H9 (cell line): ENCODE results near the gene PLSCR4. TPM values are rescaled to one million over a fixed set of nuclear protein-coding genes. Genes with fewer than 3 reads are reported as not detected.

ENCODE experiments used
- DNase-seq: peaks from one replicate; pipeline ENCODE4 v3.0.0-alpha.2; 2017
- H2AFZ ChIP-seq: one replicate; pipeline ENCODE4 v1.6.1; 2013; ENCODE audit warnings: mild to moderate bottlenecking, low read length, control low read depth, moderate library complexity
- H2AK5ac ChIP-seq: 2 replicates; pipeline ENCODE4 v1.6.1; 2013; ENCODE audit warnings: low read length, control low read depth, mixed read lengths; ENCODE audit not compliant: insufficient read length
- H2BK120ac ChIP-seq: one replicate; pipeline ENCODE4 v1.6.1; 2013; ENCODE audit warnings: low read depth, mild to moderate bottlenecking, low read length, control low read depth, inconsistent platforms; ENCODE audit not compliant: poor library complexity, severe bottlenecking
- H2BK12ac ChIP-seq: 2 replicates; pipeline ENCODE4 v1.6.1; 2013; ENCODE audit warnings: low read length, control low read depth, mixed read lengths, low read depth; ENCODE audit not compliant: insufficient read length
- H2BK15ac ChIP-seq: 2 replicates; pipeline ENCODE4 v1.6.1; 2013; ENCODE audit warnings: low read depth, low read length, control low read depth
- H2BK20ac ChIP-seq: one replicate; pipeline ENCODE4 v1.6.1; 2013; ENCODE audit warnings: low read depth, mild to moderate bottlenecking, low read length, control low read depth, inconsistent platforms; ENCODE audit not compliant: poor library complexity, severe bottlenecking
- H2BK5ac ChIP-seq: 2 replicates; pipeline ENCODE4 v1.6.1; 2013; ENCODE audit warnings: low read length, control low read depth, mixed read lengths; ENCODE audit not compliant: insufficient read length
- H3K14ac ChIP-seq: 2 replicates; pipeline ENCODE4 v1.6.1; 2013; ENCODE audit warnings: low read length, control low read depth; ENCODE audit not compliant: insufficient read depth
- H3K18ac ChIP-seq: 2 replicates; pipeline ENCODE4 v1.6.1; 2013; ENCODE audit warnings: low read depth, mild to moderate bottlenecking, mixed read lengths, low read length, control low read depth; ENCODE audit not compliant: insufficient read length
- H3K23ac ChIP-seq: 2 replicates; pipeline ENCODE4 v1.6.1; 2013; ENCODE audit warnings: low read length, control low read depth, mixed read lengths, low read depth; ENCODE audit not compliant: insufficient read length
- H3K23me2 ChIP-seq: 2 replicates; pipeline ENCODE4 v1.6.1; 2013; ENCODE audit warnings: low read depth, mild to moderate bottlenecking, mixed read lengths, low read length, control low read depth; ENCODE audit not compliant: insufficient read length, poor library complexity, severe bottlenecking
- H3K27ac ChIP-seq: 2 replicates; pipeline ENCODE4 v1.5.1; 2013; ENCODE audit warnings: low read length, control low read depth, mixed read lengths, low read depth; ENCODE audit not compliant: insufficient read length
- H3K27me3 ChIP-seq: 2 replicates; pipeline ENCODE4 v1.6.1; 2013; ENCODE audit warnings: low read length, control low read depth, inconsistent platforms; ENCODE audit not compliant: insufficient read depth
- H3K4ac ChIP-seq: 2 replicates; pipeline ENCODE4 v1.6.1; 2013; ENCODE audit warnings: low read depth, mild to moderate bottlenecking, control low read depth, inconsistent platforms, low read length, moderate library complexity
- H3K4me1 ChIP-seq: 2 replicates; pipeline ENCODE4 v1.6.1; 2013; ENCODE audit warnings: low read length, control low read depth, inconsistent platforms; ENCODE audit not compliant: insufficient read depth
- H3K4me2 ChIP-seq: 2 replicates; pipeline ENCODE4 v1.6.1; 2013; ENCODE audit warnings: low read length, control low read depth, mixed read lengths; ENCODE audit not compliant: insufficient read length, insufficient read depth
- H3K56ac ChIP-seq: 2 replicates; pipeline ENCODE4 v1.6.1; 2013; ENCODE audit warnings: low read depth, mild to moderate bottlenecking, mixed read lengths, low read length, control low read depth; ENCODE audit not compliant: insufficient read length
- H3K79me1 ChIP-seq: 2 replicates; pipeline ENCODE4 v1.6.1; 2013; ENCODE audit warnings: low read depth, mild to moderate bottlenecking, moderate library complexity, low read length, control low read depth, inconsistent platforms; ENCODE audit not compliant: insufficient read depth, poor library complexity, severe bottlenecking
- H3K79me2 ChIP-seq: 2 replicates; pipeline ENCODE4 v1.6.1; 2013; ENCODE audit warnings: low read length, control low read depth, inconsistent platforms; ENCODE audit not compliant: insufficient read depth
- H3K9ac ChIP-seq: 2 replicates; pipeline ENCODE4 v1.6.1; 2013; ENCODE audit warnings: low read length, control low read depth, mixed read lengths; ENCODE audit not compliant: insufficient read length; ENCODE audit errors: extremely low read depth
- H3K9me3 ChIP-seq: one replicate; pipeline ENCODE4 v1.6.1; 2013; ENCODE audit warnings: low read depth, low read length, inconsistent platforms; ENCODE audit not compliant: control insufficient read depth
- H3T11ph ChIP-seq: one replicate; pipeline ENCODE4 v1.6.1; 2013; ENCODE audit warnings: mild to moderate bottlenecking, low read length, control low read depth, inconsistent platforms
- H4K20me1 ChIP-seq: one replicate; pipeline ENCODE4 v1.6.1; 2013; ENCODE audit not compliant: control insufficient read depth, insufficient read length, insufficient read depth
- H4K5ac ChIP-seq: 2 replicates; pipeline ENCODE4 v1.6.1; 2013; ENCODE audit warnings: low read depth, mild to moderate bottlenecking, mixed read lengths, low read length, control low read depth; ENCODE audit not compliant: insufficient read length
- H4K8ac ChIP-seq: replicated peaks from 2 replicates; pipeline ENCODE4 v1.6.1; 2013; ENCODE audit warnings: low read length, control low read depth, mixed read lengths, low read depth; ENCODE audit not compliant: insufficient read length
- H4K91ac ChIP-seq: 2 replicates; pipeline ENCODE4 v1.6.1; 2013; ENCODE audit warnings: low read depth, mild to moderate bottlenecking, moderate library complexity, mixed read lengths, low read length, control low read depth; ENCODE audit not compliant: insufficient read length
- H3K27ac Mint-ChIP-seq, 3 experiments: 2 replicates in 2 of 3; 3 replicates in 1 of 3; pipeline ENCODE4 v1.8.0; 2020 to 2021; ENCODE audit warnings: mixed read lengths in 3 of 3, mild to moderate bottlenecking in 1 of 3, moderate library complexity in 1 of 3
- H3K27me3 Mint-ChIP-seq: 2 replicates; pipeline ENCODE4 v1.8.0; 2021; ENCODE audit warnings: low read depth, mild to moderate bottlenecking, moderate library complexity, mixed read lengths
- H3K36me3 Mint-ChIP-seq, 3 experiments: 2 replicates in 2 of 3; 3 replicates in 1 of 3; pipeline ENCODE4 v1.8.0; 2020 to 2021; ENCODE audit warnings: low read depth in 3 of 3, mixed read lengths in 3 of 3; ENCODE audit not compliant: insufficient read depth in 1 of 3
- H3K4me1 Mint-ChIP-seq, 2 experiments: 2 replicates each; pipeline ENCODE4 v1.8.0; 2020; ENCODE audit warnings: mixed read lengths in 2 of 2
- H3K4me3 Mint-ChIP-seq, 2 experiments: 2 replicates in 1 of 2; 3 replicates in 1 of 2; pipeline ENCODE4 v1.8.0; 2020 to 2021; ENCODE audit warnings: mild to moderate bottlenecking in 2 of 2, mixed read lengths in 2 of 2, moderate library complexity in 1 of 2
- H3K9me3 Mint-ChIP-seq, 2 experiments: 2 replicates in 1 of 2; 3 replicates in 1 of 2; pipeline ENCODE4 v1.8.0; 2020; ENCODE audit warnings: mild to moderate bottlenecking in 2 of 2, mixed read lengths in 2 of 2, moderate library complexity in 1 of 2
- CTCF ChIP-seq: fragments of 200-600 bp; sonication (generic); conservative IDR thresholded peaks from 3 replicates; pipeline ENCODE4 v1.8.0; 2021; ENCODE audit warnings: antibody characterized with exemption, mild to moderate bottlenecking
- total RNA-seq: library from RNA; stranded (reverse); gene quantifications from 2 replicates; pipeline ENCODE4 v1.2.1, GENCODE V29; 2021

Gene PLSCR4
- total RNA-seq, 1 experiment from 2014 or later = 1.2 TPM

GRCh38 chr3:146271180-146271579 is 20.3 kb upstream of the PLSCR4 start:
- no peaks in the 10 kb centered on the region for H3K9me3 ChIP-seq
- no peak overlapping the region for H3K14ac ChIP-seq
- Mint-ChIP-seq H3K27me3 (no peaks in the 10 kb centered on the region), H3K4me3 (no peak overlapping the region), H3K27ac (no peak overlapping the region), H3K4me1 (peaks cover 10 to 15% of the 10 kb centered on the region in 2 experiments), H3K36me3 (no peaks in the 10 kb centered on the region; a peak in 1 of 7 replicates), H3K9me3 (no peaks in the 10 kb centered on the region)
- H2BK12ac ChIP-seq = no peak overlapping the region
- H3K56ac ChIP-seq = no peak overlapping the region
- H4K8ac ChIP-seq = no peak overlapping the region
- H3K4ac ChIP-seq = no peak overlapping the region
- H3K23me2 ChIP-seq = no peaks in the 10 kb centered on the region
- H2BK20ac ChIP-seq = no peak overlapping the region
- no peak overlapping the region for H2BK15ac ChIP-seq
- H4K5ac ChIP-seq = no peak overlapping the region
- H2AFZ ChIP-seq = no peak overlapping the region
- no peak overlapping the region for H3T11ph ChIP-seq
- no peak overlapping the region for H3K4me2 ChIP-seq
- no peaks in the 10 kb centered on the region for H3K79me1 ChIP-seq
- no peak overlapping the region for H2BK5ac ChIP-seq
- peaks cover 4% of the 10 kb centered on the region; the same call in 1 of the 2 replicates for H3K4me1 ChIP-seq
- H3K23ac ChIP-seq = no peak overlapping the region
- H2BK120ac ChIP-seq = no peak overlapping the region
- H3K27ac ChIP-seq = no peak overlapping the region
- H3K9ac ChIP-seq = no peak overlapping the region
- H3K27me3 ChIP-seq = no peaks in the 10 kb centered on the region
- no peak overlapping the region for H3K18ac ChIP-seq
- no peak overlapping the region for H2AK5ac ChIP-seq
- no peaks in the 10 kb centered on the region for H3K79me2 ChIP-seq
- no peak for DNase-seq
- no peak for TF ChIP-seq CTCF
- no peak overlapping the region for H4K91ac ChIP-seq
- no peaks in the 10 kb centered on the region for H4K20me1 ChIP-seq
